HG03095 (cell line): ENCODE data around the gene PUM1.
"Not testable (repeated sequence)": the region's sequence is repeated elsewhere in the genome, so short reads cannot be mapped to it uniquely, and the experiment has no call there.

ENCODE experiments used
- ATAC-seq: cut with Tn5 transposase; IDR thresholded peaks from one replicate; pipeline ENCODE4 v1.9.1; 2021; ENCODE audit warnings: moderate library complexity; ENCODE audit not compliant: unreplicated experiment

The PUM1 gene

GRCh38 chr1:31064718-31065309 lies 703 bp downstream of the PUM1 start:
- no peak for ATAC-seq

DNA sequence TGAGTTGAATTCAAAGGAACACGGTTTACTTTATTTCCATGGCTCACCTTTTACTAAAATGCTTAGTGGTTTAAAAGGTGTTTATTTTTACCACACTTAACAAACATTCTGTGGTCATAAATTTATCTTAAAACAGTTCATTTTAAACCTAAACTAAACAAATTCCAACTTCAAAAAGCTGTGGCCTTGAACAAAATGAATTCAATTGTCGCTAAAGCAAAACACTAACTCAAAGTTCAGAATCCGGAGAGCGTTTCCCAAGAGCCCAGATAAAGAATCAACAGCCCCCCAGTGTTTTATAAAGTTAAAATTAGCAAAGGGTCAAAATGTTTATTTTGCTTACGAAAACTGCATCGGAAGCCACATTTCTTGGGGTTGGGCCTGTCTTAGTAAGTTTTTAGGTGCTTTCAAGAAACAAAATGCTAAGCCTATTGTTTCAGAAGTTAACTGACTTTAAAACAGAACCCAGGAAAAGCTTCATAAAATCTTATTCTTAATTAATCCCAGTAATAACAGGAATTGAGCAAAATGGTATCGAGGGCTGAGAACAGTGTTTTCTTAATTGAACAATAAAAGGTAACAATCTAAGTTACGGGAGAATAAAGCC lies 1.3 kb downstream of the PUM1 start:
- no peak for ATAC-seq

DNA sequence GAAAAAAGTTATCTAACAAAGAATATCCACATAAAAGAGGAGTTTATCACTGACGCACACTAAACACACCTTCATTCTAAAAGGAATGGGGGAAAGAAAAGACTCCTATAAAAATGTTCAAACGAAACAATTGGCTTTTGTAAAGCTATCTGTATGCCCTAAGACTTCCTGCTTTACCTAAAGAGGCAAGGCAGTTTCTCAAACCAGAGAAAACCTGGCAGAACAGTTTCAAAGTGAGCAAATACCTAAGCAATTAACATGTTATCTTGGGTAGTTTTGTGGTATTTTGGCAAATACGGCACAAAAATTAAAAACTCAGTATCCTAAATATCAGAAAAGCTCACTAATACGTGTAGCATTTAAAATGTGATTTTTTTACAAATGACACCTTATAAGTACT lies 1.9 kb downstream of the PUM1 start:
- no peak for ATAC-seq

DNA sequence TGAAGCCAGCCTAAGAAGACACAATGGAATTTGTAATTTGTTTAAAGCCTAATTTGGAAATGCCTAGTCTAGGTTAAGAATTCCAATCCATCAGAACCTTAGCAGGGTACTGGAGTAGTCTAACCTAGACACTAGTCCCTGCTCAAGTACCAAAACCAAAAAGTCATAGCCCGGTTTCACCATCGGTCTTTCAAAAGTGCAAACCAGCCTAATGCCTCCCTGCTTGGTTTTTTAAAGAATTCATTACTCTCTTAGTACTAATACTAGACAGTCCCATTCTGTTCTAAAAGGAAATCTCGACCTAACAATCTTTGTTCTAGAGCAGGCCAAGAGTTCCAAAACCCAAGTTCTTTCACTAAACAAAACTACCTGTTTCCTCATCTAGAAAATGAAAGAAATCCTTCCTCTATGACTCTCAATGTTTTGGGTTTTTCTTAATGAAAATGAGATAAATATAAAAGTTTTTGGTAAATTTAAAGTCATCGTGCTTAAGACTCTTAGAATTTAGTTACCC lies 2.6 kb downstream of the PUM1 start:
- ATAC-seq: no peak

- not testable (repeated sequence) for ATAC-seq
Measured at GRCh38 chr1:31062162-31062866, 3.2 kb downstream of the PUM1 start.

DNA sequence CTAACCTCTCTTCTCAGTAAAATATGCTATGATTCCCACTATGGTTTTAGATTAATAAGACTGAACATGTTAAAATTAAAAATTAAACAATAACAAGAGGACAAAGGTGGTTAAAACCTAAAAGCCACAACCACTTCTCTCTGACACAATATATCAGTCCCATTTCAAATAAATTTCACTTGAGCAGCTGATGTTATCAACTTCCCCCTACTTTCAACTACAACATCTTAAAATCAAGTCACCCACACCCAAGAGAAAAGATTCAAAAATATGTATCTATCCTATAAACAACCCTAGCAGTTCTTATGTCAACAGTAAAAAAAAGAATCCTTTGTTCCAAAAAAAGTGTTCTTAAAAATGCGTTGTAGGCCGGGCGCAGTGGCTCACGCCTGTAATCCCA lies 7.5 kb downstream of the PUM1 start:
- ATAC-seq: no peak

DNA sequence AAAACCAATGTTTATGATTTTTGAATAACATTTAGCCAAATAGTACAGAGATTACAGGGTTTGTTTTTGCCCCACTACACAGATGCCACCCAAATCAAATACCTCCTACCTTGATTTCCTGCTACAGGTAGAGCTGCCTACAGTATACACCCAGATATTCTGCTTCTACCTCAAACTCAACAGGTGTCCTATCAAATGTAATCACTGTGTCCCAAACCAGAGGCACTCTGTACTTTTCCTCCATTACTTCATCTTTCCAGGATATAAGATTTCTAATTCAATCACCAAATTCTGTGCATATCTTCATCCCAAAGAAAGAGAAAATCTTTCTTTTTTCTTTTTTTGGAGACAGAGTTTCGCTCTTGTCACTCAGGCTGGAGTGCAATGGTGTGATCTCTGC lies 9.6 kb downstream of the PUM1 start:
- no peak for ATAC-seq

DNA sequence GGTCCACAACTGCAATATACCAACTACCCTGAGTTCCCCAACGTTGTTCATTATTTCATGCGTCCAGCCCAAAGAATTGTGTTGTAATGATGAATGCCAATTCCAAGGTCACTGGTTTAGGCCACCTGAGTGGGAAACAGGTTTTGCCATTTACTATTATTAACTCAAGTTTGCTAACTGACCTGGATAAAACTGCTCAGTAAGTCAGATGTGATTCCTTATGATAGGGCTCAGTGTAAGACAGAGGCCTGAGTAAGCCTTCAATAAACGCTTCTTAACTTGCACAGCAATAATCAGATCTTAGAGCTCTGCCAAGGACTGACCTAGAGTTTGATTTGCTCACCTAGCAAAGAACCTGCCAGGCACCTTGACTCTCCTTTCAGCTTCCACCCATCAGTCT lies 10.0 kb downstream of the PUM1 start:
- no peak for ATAC-seq

DNA sequence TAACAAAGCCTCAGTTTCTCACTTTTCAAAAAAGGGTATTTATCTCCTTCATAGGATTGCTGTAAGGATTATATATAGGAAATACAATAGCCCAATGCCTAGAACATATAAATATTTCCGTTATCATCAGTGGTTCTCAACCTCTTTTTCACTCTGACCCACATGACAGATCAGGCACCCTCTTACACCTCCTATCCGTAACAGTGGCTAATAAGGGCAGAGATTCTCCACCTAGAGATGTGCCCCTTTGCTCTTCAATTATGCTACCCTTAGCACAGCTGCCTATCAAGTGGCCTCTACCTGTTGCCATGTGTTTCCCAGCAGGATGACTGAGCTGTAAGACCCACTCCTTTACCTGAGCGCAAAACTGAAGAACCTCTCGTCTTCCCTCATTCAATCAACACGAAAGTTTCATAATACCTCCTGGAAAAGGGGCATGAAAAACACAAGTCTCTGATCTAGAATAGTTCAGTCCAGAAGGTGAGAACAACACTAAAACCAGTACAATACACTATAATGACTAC lies 10.5 kb downstream of the PUM1 start:
- no peak for ATAC-seq

GRCh38 chr1:31054349-31054748 lies 11.2 kb downstream of the PUM1 start:
- ATAC-seq: no peak

DNA sequence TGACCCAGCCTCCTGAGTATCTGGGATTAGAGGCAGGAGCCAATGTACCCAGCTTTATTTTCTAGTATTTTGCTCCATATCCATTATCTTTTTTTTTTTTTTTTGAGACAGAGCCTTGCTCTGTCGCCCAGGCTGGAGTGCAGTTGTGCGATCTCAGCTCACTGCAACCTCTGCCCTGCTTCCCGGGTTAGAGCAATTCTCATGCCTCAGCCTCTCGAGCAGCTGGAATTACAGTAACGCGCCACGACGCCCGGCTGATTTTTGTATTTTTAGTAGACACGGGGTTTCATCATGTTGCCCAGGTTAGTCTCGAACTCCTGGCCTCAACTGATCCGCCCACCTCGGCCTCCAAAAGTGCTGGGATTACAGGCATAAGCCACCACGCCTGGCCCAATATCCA lies 12.9 kb downstream of the PUM1 start:
- ATAC-seq: not testable (repeated sequence)

DNA sequence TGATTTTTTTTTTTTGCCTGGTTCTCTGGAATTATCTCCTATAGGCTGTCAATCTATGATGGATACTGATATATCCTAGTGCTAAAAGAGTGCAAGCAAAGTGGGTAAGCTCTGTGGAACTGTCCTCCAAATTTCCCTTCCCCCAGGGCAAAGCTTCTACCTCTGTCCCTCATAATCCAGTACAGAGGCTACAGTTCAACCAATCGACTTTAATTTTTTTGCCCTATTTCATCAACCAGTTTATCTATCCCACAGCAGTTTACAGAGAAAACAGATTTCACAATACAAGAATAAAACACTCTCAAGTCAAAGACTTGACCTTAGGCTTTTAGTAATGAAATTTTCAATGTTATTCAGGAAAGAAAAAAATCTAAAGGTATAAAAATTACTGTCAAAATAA lies 13.9 kb downstream of the PUM1 start:
- no peak for ATAC-seq

DNA sequence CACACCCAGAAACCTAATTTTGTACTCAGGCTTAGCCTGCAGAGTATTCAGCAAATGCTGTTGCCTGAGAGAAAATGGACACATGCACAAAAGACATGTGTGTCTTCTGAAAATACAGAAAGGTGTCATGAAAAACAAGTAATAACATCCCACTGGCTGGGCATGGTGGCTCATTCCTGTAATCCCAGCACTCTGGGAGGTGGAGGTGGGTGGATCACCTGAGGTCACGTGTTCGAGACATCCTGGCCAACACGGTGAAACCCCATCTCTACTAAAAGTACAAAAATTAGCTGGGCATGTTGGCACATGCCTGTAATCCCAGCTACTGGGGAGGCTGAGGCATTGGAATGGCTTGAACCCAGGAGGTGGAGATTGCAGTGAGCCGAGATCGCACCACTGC lies 18.0 kb downstream of the PUM1 start:
- not testable (repeated sequence) for ATAC-seq

DNA sequence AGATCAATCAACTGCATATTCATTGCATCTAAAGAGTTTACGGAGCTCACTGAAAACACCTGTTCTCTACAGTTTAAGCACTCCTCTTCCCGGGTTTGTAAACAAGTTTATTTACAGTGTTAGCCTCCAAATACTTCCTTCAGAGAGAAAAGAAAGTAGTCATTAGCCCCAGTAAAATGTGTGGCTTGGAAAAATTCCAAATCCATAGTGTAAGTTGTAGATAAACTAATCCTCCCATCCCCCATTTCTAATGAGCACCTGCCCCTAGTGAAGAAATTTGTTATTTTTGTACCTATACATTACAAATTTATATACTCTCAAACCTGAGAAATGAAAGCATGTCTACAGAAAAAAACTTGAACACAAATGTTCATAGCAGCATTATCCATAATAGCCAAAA lies 21.9 kb downstream of the PUM1 start:
- ATAC-seq: no peak

- ATAC-seq: no peak
Measured at GRCh38 chr1:31042656-31043055, 22.9 kb downstream of the PUM1 start.

GRCh38 chr1:31041529-31041928 lies 24.0 kb downstream of the PUM1 start:
- no peak for ATAC-seq

DNA sequence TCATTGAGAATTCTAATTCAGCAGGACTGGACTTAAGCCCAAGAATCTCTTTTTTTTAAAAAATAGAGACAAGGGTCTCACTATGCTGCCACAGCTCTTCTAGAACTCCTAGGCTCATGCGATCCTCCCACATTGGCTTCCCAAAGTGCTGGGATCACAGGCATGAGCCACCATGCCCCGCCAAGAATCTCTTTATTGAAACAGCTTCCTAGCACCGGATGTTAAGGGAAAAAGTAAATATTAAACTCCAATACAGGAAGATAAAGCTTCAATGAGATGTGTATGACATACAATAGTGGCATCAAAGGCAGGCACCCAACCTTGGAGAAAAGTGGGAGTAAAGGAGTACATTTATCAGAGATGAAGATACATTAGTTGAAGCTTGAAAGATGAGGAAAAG lies 25.5 kb downstream of the PUM1 start:
- ATAC-seq: no peak

DNA sequence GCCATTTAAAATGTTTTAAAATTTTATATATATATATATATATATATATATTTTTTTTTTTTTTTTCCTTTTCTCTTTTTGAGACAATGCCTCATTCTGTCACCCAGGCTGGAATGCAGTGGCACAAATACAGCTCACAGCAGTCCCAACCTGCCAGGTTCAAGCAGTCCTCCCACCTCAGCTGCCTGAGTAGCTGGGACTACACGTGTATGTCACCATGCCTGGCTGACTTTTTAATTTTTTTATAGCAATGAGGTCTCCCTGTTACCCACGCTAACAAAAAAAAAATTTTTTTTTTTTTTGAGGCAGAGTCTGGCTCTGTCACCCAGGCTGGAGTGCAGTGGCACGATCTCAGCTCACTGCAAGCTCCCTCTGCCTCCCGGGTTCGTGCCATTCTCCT lies 26.6 kb downstream of the PUM1 start:
- not testable (repeated sequence) for ATAC-seq

DNA sequence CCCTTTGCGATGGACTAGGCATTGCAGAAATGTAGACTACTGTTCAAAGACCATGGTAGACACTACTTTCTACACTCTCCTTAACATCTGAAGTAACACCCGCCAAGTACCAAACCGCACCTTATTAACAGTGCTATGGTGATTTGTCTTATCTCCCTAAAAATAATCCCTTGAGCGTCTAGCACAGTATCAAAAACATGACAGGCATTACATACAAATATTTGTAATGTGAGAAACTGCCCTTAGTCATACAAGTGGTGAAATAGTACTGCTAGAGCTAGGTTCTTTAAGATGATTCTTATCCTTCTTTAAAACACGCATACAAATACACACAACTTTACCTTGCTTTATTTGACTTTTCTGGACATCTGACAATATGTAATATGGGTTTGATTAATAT lies 27.2 kb downstream of the PUM1 start:
- ATAC-seq: no peak

GRCh38 chr1:31036749-31037500 lies 28.6 kb downstream of the PUM1 start:
- no peak for ATAC-seq

DNA sequence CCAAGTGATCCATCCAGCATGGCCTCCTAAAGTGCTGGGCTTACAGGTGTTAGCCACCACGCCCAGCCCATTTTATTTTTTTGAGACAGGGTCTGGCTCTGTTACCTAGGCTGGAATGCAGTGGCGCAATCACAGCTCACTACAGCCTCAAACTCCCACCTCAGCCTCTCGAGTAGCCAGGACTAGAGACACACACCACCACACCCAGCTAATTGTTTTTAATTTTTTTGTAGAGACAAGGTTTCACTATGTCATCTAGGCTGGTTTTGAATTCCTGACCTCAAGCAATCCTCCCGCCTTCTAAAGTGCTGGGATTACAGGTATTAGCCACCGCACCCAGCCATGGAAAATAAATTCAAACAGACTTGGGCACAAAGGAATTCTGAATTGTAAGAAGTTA lies 31.9 kb downstream of the PUM1 start:
- no peak for ATAC-seq
